ENCODE results near the gene PTPRD.

The PTPRD gene

GRCh38 chr9:10268531-10269485, 344.0 kb downstream of the PTPRD start:
- DNase-seq: peak in 21 of 51 donors; percentile 1 to 54 (median 13)

- DNase-seq: no peak
Measured at GRCh38 chr9:10265153-10265631, 347.6 kb downstream of the PTPRD start.

- DNase-seq: no peak
Measured at GRCh38 chr9:10260501-10260900, 352.3 kb downstream of the PTPRD start.

GRCh38 chr9:10259668-10260067, 353.1 kb downstream of the PTPRD start:
- DNase-seq: no peak

GRCh38 chr9:10255758-10256157, 357.0 kb downstream of the PTPRD start:
- no peak for DNase-seq

- DNase-seq: no peak
Measured at GRCh38 chr9:10254338-10254737, 358.5 kb downstream of the PTPRD start.

- DNase-seq: no peak
Measured at GRCh38 chr9:10253341-10253740, 359.5 kb downstream of the PTPRD start.

GRCh38 chr9:10252174-10252573, 360.6 kb downstream of the PTPRD start:
- DNase-seq: no peak

GRCh38 chr9:10251490-10251889, 361.3 kb downstream of the PTPRD start:
- no peak for DNase-seq

- DNase-seq: no peak
Measured at GRCh38 chr9:10250219-10250618, 362.6 kb downstream of the PTPRD start.

- DNase-seq: no peak
Measured at GRCh38 chr9:10248890-10249289, 363.9 kb downstream of the PTPRD start.

- no peak for DNase-seq
Measured at GRCh38 chr9:10242255-10242654, 370.5 kb downstream of the PTPRD start.

GRCh38 chr9:10238087-10238486, 374.7 kb downstream of the PTPRD start:
- no peak for DNase-seq

- no peak for DNase-seq
Measured at GRCh38 chr9:10237584-10237983, 375.2 kb downstream of the PTPRD start.

- no peak for DNase-seq
Measured at GRCh38 chr9:10236161-10236560, 376.6 kb downstream of the PTPRD start.

GRCh38 chr9:10235376-10235775, 377.4 kb downstream of the PTPRD start:
- DNase-seq: no peak

GRCh38 chr9:10232352-10232930, 380.4 kb downstream of the PTPRD start:
- peak in 4 of 51 donors; percentile 0 to 5 (median 2) for DNase-seq

GRCh38 chr9:10230512-10230911, 382.3 kb downstream of the PTPRD start:
- DNase-seq: no peak

- DNase-seq: no peak
Measured at GRCh38 chr9:10228082-10228481, 384.7 kb downstream of the PTPRD start.

GRCh38 chr9:10226996-10227395, 385.8 kb downstream of the PTPRD start:
- DNase-seq: no peak

- DNase-seq: no peak
Measured at GRCh38 chr9:10212702-10213101, 400.1 kb downstream of the PTPRD start.

- DNase-seq: no peak
Measured at GRCh38 chr9:10208691-10209069, 404.1 kb downstream of the PTPRD start.

- DNase-seq: no peak
Measured at GRCh38 chr9:10204276-10204675, 408.5 kb downstream of the PTPRD start.
